NCI-H446 treated with DMSO at 0.1 percent for 48 hours (cell line): ENCODE data around the gene APBB2.

Experiments
- DNase-seq: peaks from one replicate; lab custom pipeline; 2025; lab: John Stamatoyannopoulos, UW

The APBB2 gene

GRCh38 chr4:41215969-41216293, 1.6 kb upstream of the APBB2 start:
- DNase-seq: no peak

- DNase-seq: no peak
These were observed 813 bp upstream of the APBB2 start for GRCh38 chr4:41215155-41215554.

- DNase-seq: no peak
These were observed 444 bp upstream of the APBB2 start for GRCh38 chr4:41214825-41215146.

DNA sequence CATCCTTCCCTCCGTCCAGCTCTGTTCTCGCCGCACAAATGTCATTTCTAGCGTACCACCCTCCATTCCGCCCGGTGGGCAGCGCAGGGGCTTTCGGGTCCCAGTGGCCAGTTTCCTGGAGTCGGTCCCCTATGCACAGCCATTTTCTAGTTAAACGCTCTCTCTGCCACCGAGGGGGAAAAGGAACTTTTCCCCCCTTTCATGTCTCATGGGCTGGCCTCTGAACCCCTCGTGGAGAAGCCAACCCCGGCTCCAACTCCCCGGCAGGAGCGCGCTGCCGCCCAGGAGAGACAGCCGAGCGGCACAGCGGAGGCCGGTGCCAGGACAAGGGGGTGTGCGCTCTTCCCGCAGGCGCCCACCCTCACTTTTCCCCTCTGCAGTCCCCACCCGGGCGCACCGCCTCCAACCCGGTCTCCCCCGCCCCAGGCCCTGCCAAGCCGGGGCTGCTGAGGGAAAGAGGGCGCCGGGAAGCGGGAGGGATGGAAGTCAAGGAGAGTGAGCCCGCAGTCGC, 662 bp downstream of the APBB2 start:
- DNase-seq: no peak

- DNase-seq: no peak
These were observed 1.6 kb downstream of the APBB2 start for GRCh38 chr4:41212616-41213203.

GRCh38 chr4:41211951-41212615, 2.3 kb downstream of the APBB2 start:
- DNase-seq: no peak

GRCh38 chr4:41209901-41210300, 4.4 kb downstream of the APBB2 start:
- no peak for DNase-seq

DNA sequence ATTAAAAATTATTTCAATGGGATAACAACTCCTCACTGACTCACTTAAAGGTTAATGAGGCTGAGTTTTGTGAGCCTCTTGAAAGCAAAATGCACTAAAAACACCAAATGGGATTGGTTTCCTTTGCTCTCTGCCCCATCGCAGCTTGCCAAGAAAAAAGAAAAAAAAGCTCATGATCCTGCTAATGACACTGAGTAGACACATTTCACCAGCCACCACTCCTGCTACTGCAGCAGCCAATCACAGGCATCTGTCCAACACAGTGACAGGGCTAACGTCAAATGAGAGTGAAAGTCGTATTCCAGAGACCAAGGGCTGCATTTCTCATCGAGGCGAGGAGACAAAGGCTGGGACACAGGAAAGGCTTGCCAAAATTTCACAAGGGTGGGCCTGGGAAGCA, 5.2 kb downstream of the APBB2 start:
- DNase-seq: no peak

- no peak for DNase-seq
These were observed 7.0 kb downstream of the APBB2 start for GRCh38 chr4:41207291-41207831.

DNA sequence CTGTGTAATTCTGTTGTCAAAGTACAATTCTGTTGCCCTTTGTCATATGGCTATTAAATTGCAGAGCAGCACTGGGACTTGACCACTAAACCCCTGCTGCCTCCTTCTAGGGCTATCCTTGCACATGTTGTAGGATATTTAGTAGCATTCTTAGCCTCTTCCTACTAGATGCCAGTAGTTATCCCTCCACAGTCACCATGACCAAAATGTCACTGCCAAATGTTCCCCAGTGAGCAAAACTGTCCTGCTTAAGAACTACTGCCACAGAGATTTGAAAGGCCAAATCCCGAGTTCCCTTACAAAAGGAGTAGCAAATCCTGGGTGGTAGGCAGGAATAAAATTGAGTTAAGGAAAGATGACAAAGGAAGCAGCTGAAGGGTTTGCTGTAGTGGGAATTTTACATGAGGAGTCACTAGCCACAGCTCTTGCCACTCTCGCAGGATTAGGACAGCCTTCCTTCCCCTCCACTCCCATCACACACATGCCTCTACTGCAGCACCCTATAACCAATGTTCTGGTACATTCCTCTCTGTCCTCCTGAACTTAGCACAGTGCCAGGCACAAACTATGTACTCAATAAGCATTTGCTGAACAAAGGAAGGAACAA, 8.4 kb downstream of the APBB2 start:
- DNase-seq: no peak

GRCh38 chr4:41205130-41205529, 9.2 kb downstream of the APBB2 start:
- no peak for DNase-seq

GRCh38 chr4:41204400-41204978, 9.9 kb downstream of the APBB2 start:
- no peak for DNase-seq

DNA sequence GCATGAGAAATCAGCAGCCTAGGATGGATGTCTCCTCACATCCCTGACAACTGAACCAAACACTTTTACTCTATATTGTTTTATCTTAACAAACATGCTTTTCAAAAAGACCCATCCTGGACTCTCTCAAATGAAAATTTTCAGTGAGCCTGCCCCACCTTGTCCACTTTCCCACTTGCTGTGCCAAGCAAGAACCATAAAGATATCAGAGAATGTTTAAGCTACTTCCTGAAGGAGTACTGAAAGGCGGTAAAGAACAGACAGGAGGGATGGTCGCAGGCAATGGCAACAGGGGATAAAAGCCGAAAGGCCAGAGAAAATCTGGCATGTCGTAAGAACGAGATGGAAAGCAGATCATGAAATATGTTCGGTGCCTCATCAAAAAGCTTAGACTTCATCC, 10.5 kb downstream of the APBB2 start:
- DNase-seq: no peak

DNA sequence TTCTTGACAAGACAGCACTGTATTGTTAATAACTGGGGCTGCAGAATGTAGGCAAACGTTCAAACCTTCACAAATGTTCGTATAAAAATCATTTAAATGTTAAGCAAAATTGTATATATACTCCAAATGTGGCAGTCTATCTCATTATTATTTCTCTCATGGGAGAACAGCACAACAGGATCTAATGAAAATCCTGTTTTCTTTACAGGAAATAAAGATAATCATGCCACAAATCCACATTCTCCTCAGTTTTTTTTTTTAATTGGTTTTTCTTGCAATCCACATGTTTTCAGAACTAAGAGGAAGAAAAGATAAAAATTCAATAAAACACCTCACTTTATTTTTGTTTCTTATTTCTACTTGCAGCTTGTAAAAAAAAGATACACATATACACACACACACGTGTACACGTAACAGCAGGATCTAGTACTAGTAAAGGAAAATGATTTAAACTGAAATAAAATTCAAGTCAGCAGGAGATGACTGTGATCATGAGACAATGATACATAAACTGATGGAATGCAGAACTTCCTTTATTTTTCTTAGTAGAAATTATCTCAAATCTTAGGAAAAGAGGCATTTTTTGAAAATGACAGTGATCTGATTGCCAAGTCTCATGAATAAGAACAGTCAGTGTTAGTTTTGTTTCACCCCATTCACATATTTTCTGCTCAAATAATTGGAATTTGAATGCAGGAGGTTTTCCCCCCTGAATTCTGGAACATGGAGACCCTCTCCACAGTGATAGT, 11.3 kb downstream of the APBB2 start:
- DNase-seq: no peak

GRCh38 chr4:41202356-41202755, 12.0 kb downstream of the APBB2 start:
- DNase-seq: no peak

DNA sequence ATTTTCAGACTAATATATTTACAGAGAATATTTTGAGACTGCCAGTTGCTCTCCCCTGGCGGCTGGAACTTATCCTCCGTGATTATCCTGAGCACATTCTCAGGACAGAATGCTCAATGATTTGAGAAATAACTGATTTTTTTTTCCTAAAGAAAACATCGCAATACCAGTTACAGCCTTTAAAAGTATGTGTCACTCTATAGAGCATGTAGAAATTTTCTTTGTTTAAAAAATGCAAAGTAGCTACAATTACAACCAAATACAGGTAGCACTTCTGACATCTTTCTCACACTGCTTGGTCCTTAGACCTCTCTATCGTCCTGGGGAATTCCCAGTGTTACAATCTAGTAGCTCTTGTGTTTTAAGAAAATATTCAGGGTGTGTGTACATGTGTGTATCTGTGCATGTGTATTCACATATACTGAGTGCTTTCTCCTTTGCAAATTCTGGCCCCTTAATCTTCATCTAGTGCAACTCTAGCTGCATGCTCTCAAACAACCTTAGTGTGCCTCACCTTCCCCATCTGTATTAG, 13.8 kb downstream of the APBB2 start:
- DNase-seq: no peak

DNA sequence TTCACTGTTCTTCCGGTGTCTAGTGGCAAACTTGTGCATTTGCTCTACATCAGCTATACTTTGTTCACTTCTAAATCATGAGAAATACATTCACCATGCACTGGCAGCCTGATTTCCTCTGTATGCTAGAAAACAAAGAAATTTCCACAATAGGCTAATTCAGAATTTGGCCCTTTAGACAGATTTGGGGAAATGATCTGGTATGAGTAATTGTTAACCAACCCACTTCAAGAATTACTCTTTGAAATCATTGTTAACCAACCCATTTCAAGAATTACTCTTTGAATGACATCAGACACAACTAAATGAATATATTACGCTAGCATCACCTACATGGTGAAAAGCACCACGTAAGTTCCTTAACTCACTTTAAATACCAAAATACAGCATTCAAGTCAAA, 14.6 kb downstream of the APBB2 start:
- no peak for DNase-seq

DNA sequence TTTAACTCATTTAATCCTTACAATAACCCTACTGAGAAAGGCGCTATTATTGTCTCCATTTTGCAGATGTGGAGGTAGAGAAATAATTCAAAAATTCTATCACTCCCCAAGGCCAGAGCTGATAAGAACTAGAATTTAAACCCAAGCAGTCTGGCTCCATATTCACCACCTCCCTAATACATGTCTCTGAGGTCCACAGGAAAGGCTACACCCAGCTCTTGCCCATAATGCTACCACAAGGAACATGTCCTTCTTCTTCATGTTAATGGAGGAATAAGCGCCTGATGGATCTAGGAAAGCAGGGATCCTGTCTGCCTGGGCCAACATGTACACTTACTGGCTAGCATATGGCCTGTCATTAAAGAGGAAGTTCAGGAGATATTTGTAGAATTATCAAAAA, 16.3 kb downstream of the APBB2 start:
- no peak for DNase-seq

GRCh38 chr4:41197495-41197894, 16.8 kb downstream of the APBB2 start:
- no peak for DNase-seq

DNA sequence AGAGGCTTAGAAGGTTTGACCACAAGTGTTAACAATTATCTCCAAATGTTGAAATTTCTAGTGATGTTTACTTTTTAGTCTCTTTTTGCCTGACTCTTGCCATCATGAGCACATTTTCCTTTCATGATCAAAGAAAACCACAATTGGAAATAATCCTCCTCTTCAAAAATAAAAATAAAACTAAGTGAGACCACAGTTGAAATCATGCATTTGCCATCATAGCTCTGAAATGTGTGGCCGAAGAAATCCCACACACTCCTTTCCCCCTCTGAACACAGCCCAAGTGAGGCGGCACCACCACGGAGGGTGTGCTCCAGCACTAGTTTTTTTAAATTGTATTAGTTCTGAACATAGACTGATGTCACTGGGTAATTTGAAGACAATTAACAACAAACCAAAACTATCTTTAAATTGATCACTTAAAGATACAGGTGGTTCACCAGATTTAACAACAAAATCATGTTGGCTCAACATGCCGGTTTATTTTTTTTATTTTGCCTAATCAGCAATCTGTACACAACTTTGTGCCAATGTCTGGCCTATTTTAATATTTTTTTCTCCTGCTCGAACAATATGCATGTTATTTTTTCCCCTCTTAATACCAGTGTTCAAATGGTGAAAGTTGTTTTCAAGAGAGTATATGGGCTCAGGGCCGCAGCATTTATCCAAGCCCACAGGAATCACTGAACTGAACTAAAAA, 17.6 kb downstream of the APBB2 start:
- no peak for DNase-seq

DNA sequence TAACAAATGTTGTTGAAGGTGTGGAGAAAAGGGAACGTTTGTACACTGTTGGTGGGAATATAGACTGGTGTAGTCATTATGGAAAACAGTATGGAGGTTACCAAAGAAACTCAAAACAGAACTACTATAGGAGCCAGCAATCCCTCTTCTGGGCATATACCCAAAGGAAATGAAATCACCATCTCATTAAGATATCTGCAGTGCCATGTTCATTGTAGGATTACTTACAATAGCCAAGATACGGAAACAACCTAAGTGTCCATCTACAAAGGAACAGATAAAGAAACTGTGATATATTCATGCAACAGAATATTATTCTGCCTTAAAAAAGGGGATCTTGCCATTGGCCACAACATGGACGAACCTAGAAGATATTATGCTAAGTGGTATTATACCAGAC, 22.2 kb downstream of the APBB2 start:
- DNase-seq: no peak

GRCh38 chr4:41189666-41190065, 24.7 kb downstream of the APBB2 start:
- no peak for DNase-seq
